Activated B cell treated with CpG ODN at 0.5 μM for 24 hours (primary cell): ENCODE measurements around the gene ZDHHC14. TPM values are rescaled to one million over a fixed set of nuclear protein-coding genes. Genes with fewer than 3 reads are reported as not detected.

Experiments
- ATAC-seq: fragments of 200-7000 bp; cut with Tn5 transposase; one replicate; pipeline ENCODE4 v1.10.0; 2021; ENCODE audit warnings: low read depth, mild to moderate bottlenecking, moderate library complexity
- CTCF ChIA-PET: fragments of 350-600 bp; sonication (Branson Sonifier 250); formaldehyde crosslinking; loops from one replicate; lab custom pipeline; 2021; ENCODE audit warnings: antibody characterized with exemption; lab: Charles Lee
- POLR2A ChIA-PET: fragments of 350-600 bp; sonication (Branson Sonifier 250); formaldehyde crosslinking; loops from one replicate; lab custom pipeline; 2021; ENCODE audit warnings: antibody characterized with exemption; lab: Charles Lee
- DNase-seq: peaks from one replicate; pipeline ENCODE4 v3.0.0; 2022
- H3K27ac Mint-ChIP-seq: one replicate; pipeline ENCODE4 v1.8.0; 2020; ENCODE audit warnings: mixed read lengths
- H3K27me3 Mint-ChIP-seq: one replicate; pipeline ENCODE4 v1.8.0; 2021; ENCODE audit warnings: mixed read lengths
- H3K36me3 Mint-ChIP-seq: one replicate; pipeline ENCODE4 v1.8.0; 2021; ENCODE audit warnings: low read depth, mixed read lengths
- H3K4me1 Mint-ChIP-seq: one replicate; pipeline ENCODE4 v1.8.0; 2021; ENCODE audit warnings: mixed read lengths
- H3K4me3 Mint-ChIP-seq: one replicate; pipeline ENCODE4 v1.8.0; 2020; ENCODE audit warnings: mild to moderate bottlenecking, mixed read lengths
- H3K9me3 Mint-ChIP-seq: one replicate; pipeline ENCODE4 v1.8.0; 2020; ENCODE audit warnings: mixed read lengths
- CTCF ChIP-seq: fragments of 200-600 bp; IDR thresholded peaks from one replicate; pipeline ENCODE4 v1.8.0; 2022; ENCODE audit warnings: antibody characterized with exemption, mild to moderate bottlenecking
- intact Hi-C: fragments of 100-400 bp; cut with micrococcal nuclease; formaldehyde crosslinking; loops from one replicate; pipeline ENCODE4 v1.15.1; 2024
- total RNA-seq: library from RNA; stranded (reverse); gene quantifications from 2 replicates; pipeline ENCODE4 v1.2.3, GENCODE V29; 2022

The ZDHHC14 gene
- total RNA-seq, 1 donor from 2014 or later: 25.3 TPM

GRCh38 chr6:157513619-157514485, 132.9 kb downstream of the ZDHHC14 start:
- intact Hi-C loops: no loop called here

GRCh38 chr6:157514659-157515496, 133.9 kb downstream of the ZDHHC14 start:
- H3K4me1 Mint-ChIP-seq: peaks cover 14% of the 10 kb centered on the region
- H3K4me3 Mint-ChIP-seq: no peak overlapping the region
- no peaks in the 10 kb centered on the region for H3K27me3 Mint-ChIP-seq
- ChIA-PET CTCF (no interaction called here), POLR2A (interaction anchor here (0.5 kb wide), 1 partner anchor 437 kb away, joined by 4 read pairs; no protein-coding TSS in a partner anchor)
- no peak for DNase-seq
- no peaks in the 10 kb centered on the region for H3K9me3 Mint-ChIP-seq
- H3K27ac Mint-ChIP-seq: no peak overlapping the region
- no peak for ATAC-seq
- TF ChIP-seq CTCF: no peak
- intact Hi-C loops: no loop called here
- H3K36me3 Mint-ChIP-seq: no peaks in the 10 kb centered on the region

More at GRCh38 chr6:157513619-157514485, 132.9 kb downstream of the ZDHHC14 start:
- no peaks in the 10 kb centered on the region for H3K27me3 Mint-ChIP-seq
- H3K4me3 Mint-ChIP-seq: no peak overlapping the region
- no peak for TF ChIP-seq CTCF
- H3K27ac Mint-ChIP-seq: no peak overlapping the region
- POLR2A ChIA-PET: interaction anchor here (0.5 kb wide), 1 partner anchor 438 kb away, joined by 4 read pairs; no protein-coding TSS in a partner anchor
- DNase-seq (no peak), ATAC-seq (no peak)
- CTCF ChIA-PET: interaction anchor here (1.0 kb wide), 1 partner anchor 11 kb away, joined by 3 read pairs; no protein-coding TSS in a partner anchor
- H3K9me3 Mint-ChIP-seq: no peaks in the 10 kb centered on the region
- H3K36me3 Mint-ChIP-seq: no peaks in the 10 kb centered on the region
- peaks cover 20% of the 10 kb centered on the region for H3K4me1 Mint-ChIP-seq

GRCh38 chr6:157516319-157517026, 135.5 kb downstream of the ZDHHC14 start:
- intact Hi-C loops: no loop called here
- Mint-ChIP-seq H3K4me3 (no peak overlapping the region), H3K27ac (no peak overlapping the region), H3K4me1 (peaks cover 7% of the 10 kb centered on the region), H3K27me3 (no peaks in the 10 kb centered on the region), H3K9me3 (no peaks in the 10 kb centered on the region), H3K36me3 (no peaks in the 10 kb centered on the region)
- ChIA-PET CTCF (no interaction called here), POLR2A (no interaction called here)
- ATAC-seq: no peak
- no peak for TF ChIP-seq CTCF
- no peak for DNase-seq

GRCh38 chr6:157517601-157518359, 136.8 kb downstream of the ZDHHC14 start:
- DNase-seq (no peak), ATAC-seq (no peak)
- no peaks in the 10 kb centered on the region for H3K27me3 Mint-ChIP-seq
- no peaks in the 10 kb centered on the region for H3K9me3 Mint-ChIP-seq
- ChIA-PET POLR2A (interaction anchor here (0.6 to 1.0 kb wide), 2 partner anchors 112 to 194 kb away, joined by 3 to 5 read pairs; no protein-coding TSS in a partner anchor), CTCF (no interaction called here)
- peaks cover 12% of the 10 kb centered on the region for H3K4me1 Mint-ChIP-seq
- no peak overlapping the region for H3K4me3 Mint-ChIP-seq
- no peak for TF ChIP-seq CTCF
- H3K27ac Mint-ChIP-seq: no peak overlapping the region
- no peaks in the 10 kb centered on the region for H3K36me3 Mint-ChIP-seq
- intact Hi-C loops: no loop called here
